Measurements from ENCODE around the gene THSD4.
"Not testable (repeated sequence)": the region's sequence is repeated elsewhere in the genome, so short reads cannot be mapped to it uniquely, and the experiment has no call there.

The THSD4 gene

GRCh38 chr15:71146580-71146982, 31.3 kb downstream of the THSD4 start:
- no peak for DNase-seq (ENCODE audit: low read depth in 1 of 2, low spot score in 1 of 2)

- no peak for DNase-seq (ENCODE audit: low read depth in 1 of 2, low spot score in 1 of 2)
These were observed 32.8 kb downstream of the THSD4 start for GRCh38 chr15:71148048-71148447.

- DNase-seq (ENCODE audit: low read depth in 1 of 2, low spot score in 1 of 2): no peak
These were observed 34.6 kb downstream of the THSD4 start for GRCh38 chr15:71149646-71150557.

GRCh38 chr15:71151081-71151480, 35.8 kb downstream of the THSD4 start:
- no peak for DNase-seq (ENCODE audit: low read depth in 1 of 2, low spot score in 1 of 2)

GRCh38 chr15:71152542-71152941, 37.3 kb downstream of the THSD4 start:
- DNase-seq (ENCODE audit: low read depth in 1 of 2, low spot score in 1 of 2): no peak

GRCh38 chr15:71153823-71154524, 38.7 kb downstream of the THSD4 start:
- DNase-seq (ENCODE audit: low read depth in 1 of 2, low spot score in 1 of 2): no peak

- no peak for DNase-seq (ENCODE audit: low read depth in 1 of 2, low spot score in 1 of 2)
These were observed 39.4 kb downstream of the THSD4 start for GRCh38 chr15:71154607-71155200.

GRCh38 chr15:71155534-71155933, 40.3 kb downstream of the THSD4 start:
- DNase-seq (ENCODE audit: low read depth in 1 of 2, low spot score in 1 of 2): no peak

GRCh38 chr15:71160976-71161375, 45.7 kb downstream of the THSD4 start:
- no peak for DNase-seq (ENCODE audit: low read depth in 1 of 2, low spot score in 1 of 2)

GRCh38 chr15:71162309-71162708, 47.0 kb downstream of the THSD4 start:
- no peak for DNase-seq (ENCODE audit: low read depth in 1 of 2, low spot score in 1 of 2)

GRCh38 chr15:71164606-71165005, 49.3 kb downstream of the THSD4 start:
- not testable (repeated sequence) for DNase-seq (ENCODE audit: low read depth in 1 of 2, low spot score in 1 of 2)

GRCh38 chr15:71167445-71168165, 52.3 kb downstream of the THSD4 start:
- DNase-seq (ENCODE audit: low read depth in 1 of 2, low spot score in 1 of 2): no peak

- no peak for DNase-seq (ENCODE audit: low read depth in 1 of 2, low spot score in 1 of 2)
These were observed 53.0 kb downstream of the THSD4 start for GRCh38 chr15:71168166-71168834.

- no peak for DNase-seq (ENCODE audit: low read depth in 1 of 2, low spot score in 1 of 2)
These were observed 54.9 kb downstream of the THSD4 start for GRCh38 chr15:71170163-71170562.

- DNase-seq (ENCODE audit: low read depth in 1 of 2, low spot score in 1 of 2): no peak
These were observed 55.9 kb downstream of the THSD4 start for GRCh38 chr15:71171195-71171594.

- not testable (repeated sequence) for DNase-seq (ENCODE audit: low read depth in 1 of 2, low spot score in 1 of 2)
These were observed 59.1 kb downstream of the THSD4 start for GRCh38 chr15:71174360-71174759.

- no peak for DNase-seq (ENCODE audit: low read depth in 1 of 2, low spot score in 1 of 2)
These were observed 65.9 kb downstream of the THSD4 start for GRCh38 chr15:71180986-71181853.

- DNase-seq (ENCODE audit: low read depth in 1 of 2, low spot score in 1 of 2): no peak
These were observed 67.3 kb downstream of the THSD4 start for GRCh38 chr15:71182522-71182921.

GRCh38 chr15:71183063-71183462, 67.8 kb downstream of the THSD4 start:
- no peak for DNase-seq (ENCODE audit: low read depth in 1 of 2, low spot score in 1 of 2)

- no peak for DNase-seq (ENCODE audit: low read depth in 1 of 2, low spot score in 1 of 2)
These were observed 70.4 kb downstream of the THSD4 start for GRCh38 chr15:71185706-71186105.

All from activated T-helper 1 cell treated with anti-CD3 and anti-CD28 coated beads, Interleukin-2, amount 50 U/mL, for 16 hours (primary cell).